Measurements from ENCODE around the gene CMIP.

- TF ChIP-seq POLR2A (IDR thresholded peaks at IDR 0.05): no peak
- TF ChIP-seq, protein P1, sequence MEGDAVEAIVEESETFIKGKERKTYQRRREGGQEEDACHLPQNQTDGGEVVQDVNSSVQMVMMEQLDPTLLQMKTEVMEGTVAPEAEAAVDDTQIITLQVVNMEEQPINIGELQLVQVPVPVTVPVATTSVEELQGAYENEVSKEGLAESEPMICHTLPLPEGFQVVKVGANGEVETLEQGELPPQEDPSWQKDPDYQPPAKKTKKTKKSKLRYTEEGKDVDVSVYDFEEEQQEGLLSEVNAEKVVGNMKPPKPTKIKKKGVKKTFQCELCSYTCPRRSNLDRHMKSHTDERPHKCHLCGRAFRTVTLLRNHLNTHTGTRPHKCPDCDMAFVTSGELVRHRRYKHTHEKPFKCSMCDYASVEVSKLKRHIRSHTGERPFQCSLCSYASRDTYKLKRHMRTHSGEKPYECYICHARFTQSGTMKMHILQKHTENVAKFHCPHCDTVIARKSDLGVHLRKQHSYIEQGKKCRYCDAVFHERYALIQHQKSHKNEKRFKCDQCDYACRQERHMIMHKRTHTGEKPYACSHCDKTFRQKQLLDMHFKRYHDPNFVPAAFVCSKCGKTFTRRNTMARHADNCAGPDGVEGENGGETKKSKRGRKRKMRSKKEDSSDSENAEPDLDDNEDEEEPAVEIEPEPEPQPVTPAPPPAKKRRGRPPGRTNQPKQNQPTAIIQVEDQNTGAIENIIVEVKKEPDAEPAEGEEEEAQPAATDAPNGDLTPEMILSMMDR (IDR thresholded peaks at IDR 0.05): no peak
- TF ChIP-seq POLR2AphosphoS5 (IDR thresholded peaks at IDR 0.05): no peak
- TF ChIP-seq EP300 (IDR thresholded peaks at IDR 0.05): no peak
Measured at GRCh38 chr16:81487301-81487720, 42.7 kb downstream of the CMIP start.

Data from sigmoid colon (tissue), 4 donors.